Smooth muscle cell (in vitro differentiated cells): Measurements from ENCODE around the gene TNS1. TPM values are rescaled to one million over a fixed set of nuclear protein-coding genes. Genes with fewer than 3 reads are reported as not detected.

Experiments used
- DNase-seq: peaks from one replicate; lab custom pipeline; 2025; ENCODE audit not compliant: unreplicated experiment; lab: John Stamatoyannopoulos, UW
- H2AFZ ChIP-seq: fragments of 200-600 bp; sonication (generic); 2 replicates; pipeline ENCODE4 v1.6.0; 2016; ENCODE audit warnings: antibody characterized with exemption, low read depth, mild to moderate bottlenecking
- H3F3A ChIP-seq: fragments of 200-600 bp; sonication (generic); 2 replicates; pipeline ENCODE4 v1.6.0; 2017; ENCODE audit warnings: antibody characterized with exemption, low read depth
- H3K27ac ChIP-seq: fragments of 200-600 bp; sonication (generic); 2 replicates; pipeline ENCODE4 v1.5.1; 2016; ENCODE audit warnings: low read depth, mild to moderate bottlenecking
- H3K27me3 ChIP-seq: fragments of 200-600 bp; sonication (generic); 2 replicates; pipeline ENCODE4 v1.6.1; 2016; ENCODE audit warnings: low read depth, mild to moderate bottlenecking
- H3K36me3 ChIP-seq: fragments of 200-600 bp; sonication (generic); 2 replicates; pipeline ENCODE4 v1.5.1; 2016; ENCODE audit warnings: low read depth
- H3K4me1 ChIP-seq: fragments of 200-600 bp; sonication (generic); 2 replicates; pipeline ENCODE4 v1.5.1; 2016; ENCODE audit warnings: low read depth
- H3K4me2 ChIP-seq: fragments of 200-600 bp; sonication (generic); 2 replicates; pipeline ENCODE4 v1.6.0; 2016; ENCODE audit warnings: mild to moderate bottlenecking
- H3K4me3 ChIP-seq: fragments of 200-600 bp; sonication (generic); 2 replicates; pipeline ENCODE4 v1.5.1; 2016; ENCODE audit warnings: mild to moderate bottlenecking
- H3K79me2 ChIP-seq: fragments of 200-600 bp; sonication (generic); 2 replicates; pipeline ENCODE4 v1.6.0; 2016; ENCODE audit warnings: low read depth, mild to moderate bottlenecking
- H3K9ac ChIP-seq: fragments of 200-600 bp; sonication (generic); 2 replicates; pipeline ENCODE4 v1.6.0; 2016; ENCODE audit warnings: low read depth
- H3K9me3 ChIP-seq: fragments of 200-600 bp; sonication (generic); replicated peaks from 2 replicates; pipeline ENCODE4 v1.5.1; 2016; ENCODE audit warnings: low read depth
- H4K20me1 ChIP-seq: fragments of 200-600 bp; sonication (generic); 2 replicates; pipeline ENCODE4 v1.6.0; 2016; ENCODE audit warnings: low read depth
- CTCF ChIP-seq: fragments of 200-600 bp; sonication (generic); IDR thresholded peaks from 2 replicates; pipeline ENCODE4 v1.5.1; 2017; ENCODE audit warnings: borderline replicate concordance, mild to moderate bottlenecking, antibody characterized with exemption; ENCODE audit not compliant: insufficient read depth, poor library complexity, severe bottlenecking
- WGBS: methylation state at CpG from one replicate; pipeline ENCODE4 v1.1.7; 2016; ENCODE audit warnings: low lambda C conversion rate; 5-methylcytosine and 5-hydroxymethylcytosine counted together
- polyA plus RNA-seq: library from polyadenylated mRNA; unstranded; fragments of >200 nt; fragmentation: Nextera tagmentation; extraction: Ambion mirVana; gene quantifications from 2 replicates; pipeline ENCODE4 v1.2.1, GENCODE V29; 2016
- total RNA-seq: library from RNA; depleted of rRNA; stranded (reverse); fragments of >200 nt; gene quantifications from 2 replicates; pipeline ENCODE4 v1.2.3, GENCODE V29; 2014

Gene TNS1
- total and polyA plus RNA-seq, 2 experiments from 2014 or later: 52.3 to 61.5 TPM

GRCh38 chr2:217988840-217989204 is 14.0 kb downstream of the TNS1 start:
- Histone ChIP-seq H3K4me3 (no peak overlapping the region), H3F3A (peaks cover 12% of the 10 kb centered on the region), H3K9ac (no peak overlapping the region), H3K27ac (peak overlapping the region; percentile 5), H3K36me3 (no peaks in the 10 kb centered on the region), H3K27me3 (no peaks in the 10 kb centered on the region), H3K79me2 (peaks cover 71% of the 10 kb centered on the region), H4K20me1 (peaks cover 96% of the 10 kb centered on the region), H3K4me1 (peaks cover 5% of the 10 kb centered on the region), H2AFZ (no peak overlapping the region), H3K4me2 (no peak overlapping the region), H3K9me3 (no peaks in the 10 kb centered on the region)
- no peak for DNase-seq
- TF ChIP-seq CTCF: no peak
- 40% methylated on average over 4 of the region's 4 CpGs for WGBS

- peak; percentile 87 for TF ChIP-seq CTCF
- Histone ChIP-seq H3K36me3 (no peaks in the 10 kb centered on the region), H3K9ac (no peak overlapping the region), H3F3A (peaks cover 7% of the 10 kb centered on the region), H3K27ac (peak overlapping the region; percentile 5), H3K27me3 (no peaks in the 10 kb centered on the region), H3K79me2 (peaks cover 72% of the 10 kb centered on the region), H2AFZ (no peak overlapping the region), H3K9me3 (no peaks in the 10 kb centered on the region), H3K4me3 (no peak overlapping the region), H3K4me1 (peaks cover under 1% of the 10 kb centered on the region), H4K20me1 (peaks cover 96% of the 10 kb centered on the region), H3K4me2 (peak overlapping the region; percentile 53)
- peak; percentile 57 for DNase-seq
- 16% methylated on average over 13 of the region's 13 CpGs for WGBS
These were observed 14.6 kb downstream of the TNS1 start for GRCh38 chr2:217988014-217988839.

GRCh38 chr2:217987391-217987790 is 15.4 kb downstream of the TNS1 start:
- H3K4me2 ChIP-seq: no peak overlapping the region
- H3K27ac ChIP-seq: no peak overlapping the region
- H3K9ac ChIP-seq: no peak overlapping the region
- H4K20me1 ChIP-seq: peaks cover 96% of the 10 kb centered on the region
- H3K27me3 ChIP-seq: no peaks in the 10 kb centered on the region
- no peak for TF ChIP-seq CTCF
- WGBS: 98% methylated on average over 4 of the region's 4 CpGs
- no peak for DNase-seq
- no peak overlapping the region for H2AFZ ChIP-seq
- H3K9me3 ChIP-seq: no peaks in the 10 kb centered on the region
- H3K79me2 ChIP-seq: peaks cover 71% of the 10 kb centered on the region
- no peak overlapping the region for H3K4me3 ChIP-seq
- no peaks in the 10 kb centered on the region for H3K4me1 ChIP-seq
- H3K36me3 ChIP-seq: no peaks in the 10 kb centered on the region
- H3F3A ChIP-seq: peaks cover 3% of the 10 kb centered on the region
